ENCODE data around the gene FARSA. TPM values are rescaled to one million over a fixed set of nuclear protein-coding genes. Genes with fewer than 3 reads are reported as not detected.
"Not testable (repeated sequence)": the region's sequence is repeated elsewhere in the genome, so short reads cannot be mapped to it uniquely, and the experiment has no call there.

The FARSA gene
- polyA plus RNA-seq, 1 experiment = 33.6 TPM

- Histone ChIP-seq H3K27me3 (ENCODE audit: control insufficient read depth, insufficient read depth, low read length) (no peaks in the 10 kb centered on the region), H3K36me3 (ENCODE audit: control insufficient read depth, insufficient read depth, low read length) (peaks cover 46% of the 10 kb centered on the region), H3K4me3 (ENCODE audit: low read depth, low read length) (no peak overlapping the region)
- POLR2A ChIA-PET = no interaction called here
- TF ChIP-seq CTCF (IDR thresholded peaks at IDR 0.05; ENCODE audit: insufficient read depth, low read depth, low read length) = no peak
- CTCF ChIA-PET = interaction anchor here (5.6 kb wide), 1 partner anchor 12 kb away, joined by 76 read pairs; no protein-coding TSS in a partner anchor
- DNase-seq (ENCODE audit: low read depth) = no peak
Observed at GRCh38 chr19:12953138-12953798, 19.8 kb upstream of the FARSA start.

GRCh38 chr19:12952488-12953137 is 19.1 kb upstream of the FARSA start:
- H3K27me3 ChIP-seq (ENCODE audit: control insufficient read depth, insufficient read depth, low read length) = no peaks in the 10 kb centered on the region
- DNase-seq (ENCODE audit: low read depth) = no peak
- no peak overlapping the region for H3K4me3 ChIP-seq (ENCODE audit: low read depth, low read length)
- POLR2A ChIA-PET = no interaction called here
- no peak for TF ChIP-seq CTCF (IDR thresholded peaks at IDR 0.05; ENCODE audit: insufficient read depth, low read depth, low read length)
- CTCF ChIA-PET = interaction anchor here (5.6 kb wide), 1 partner anchor 12 kb away, joined by 76 read pairs; no protein-coding TSS in a partner anchor
- peaks cover 52% of the 10 kb centered on the region for H3K36me3 ChIP-seq (ENCODE audit: control insufficient read depth, insufficient read depth, low read length)

DNA sequence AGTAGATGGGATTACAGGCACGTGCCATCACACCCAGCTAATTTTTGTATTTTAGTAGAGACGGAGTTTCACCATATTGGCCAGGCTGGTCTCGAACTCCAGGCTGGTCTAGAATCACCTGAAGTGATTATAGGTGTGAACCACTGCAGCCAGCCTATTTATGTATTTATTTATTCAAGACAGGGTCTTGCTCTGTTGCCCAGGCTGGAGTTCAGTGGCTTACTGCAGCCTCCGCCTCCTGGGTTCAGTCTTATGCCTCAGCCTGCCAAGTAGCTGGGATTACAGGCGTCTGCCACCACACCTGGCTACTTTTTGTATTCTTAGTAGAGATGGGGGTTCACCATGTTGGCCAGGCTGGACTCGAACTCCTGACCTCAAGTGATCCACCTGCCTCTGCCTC is 18.5 kb upstream of the FARSA start:
- DNase-seq (ENCODE audit: low read depth); POLR2A ChIA-PET; H3K4me3 ChIP-seq (ENCODE audit: low read depth, low read length); H3K27me3 ChIP-seq (ENCODE audit: control insufficient read depth, insufficient read depth, low read length): not testable (repeated sequence)
- CTCF ChIA-PET = interaction anchor here (5.6 kb wide), 1 partner anchor 13 kb away, joined by 76 read pairs; no protein-coding TSS in a partner anchor
- peaks cover 53% of the 10 kb centered on the region for H3K36me3 ChIP-seq (ENCODE audit: control insufficient read depth, insufficient read depth, low read length)

DNA sequence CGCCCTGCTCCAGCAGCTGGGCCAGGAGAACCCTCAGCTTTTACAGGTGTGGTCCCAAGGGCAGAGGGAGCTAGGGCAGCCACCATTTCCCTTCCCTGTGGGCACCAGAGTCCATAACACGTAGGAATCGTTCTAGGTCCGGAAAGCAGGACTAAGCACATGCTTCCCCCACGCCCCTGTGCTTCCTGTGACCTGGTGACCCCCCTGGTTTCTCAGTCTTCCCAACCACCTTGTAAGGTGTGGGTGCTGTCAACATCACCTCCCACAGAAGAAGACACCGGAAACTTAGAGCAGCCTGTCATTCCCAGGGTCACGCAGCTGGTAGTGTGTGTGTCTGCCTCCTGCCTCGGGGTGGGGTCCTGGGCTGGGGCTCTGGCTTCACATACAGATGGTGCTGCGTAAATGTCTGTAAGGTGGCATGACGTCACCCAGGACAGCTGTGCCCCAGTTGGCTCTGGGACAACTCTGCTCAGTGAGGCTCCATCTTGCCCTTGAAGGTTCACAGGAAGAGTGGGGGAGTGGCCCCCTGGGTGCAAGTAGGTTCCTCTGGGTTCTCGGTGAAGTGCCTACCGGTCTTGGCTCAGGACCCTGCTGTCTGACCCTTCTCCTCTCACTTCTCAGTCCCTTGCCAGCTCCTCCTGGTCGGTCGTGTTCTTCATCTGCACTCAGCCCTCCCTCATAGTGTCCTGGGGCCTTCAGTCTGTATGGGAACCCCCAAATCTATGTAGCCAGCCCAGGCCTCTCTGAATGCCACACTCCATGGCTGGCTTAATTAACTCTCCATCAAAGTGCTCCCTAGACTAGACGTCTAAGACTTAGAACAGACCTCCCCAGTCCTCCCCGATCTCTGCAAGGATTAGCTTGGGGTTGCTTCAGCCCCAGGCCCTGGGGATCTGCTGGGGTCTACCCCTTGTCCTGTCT is 16.1 kb upstream of the FARSA start:
- CTCF ChIA-PET = interaction anchor here (5.8 kb wide), 1 partner anchor 16 kb away, joined by 28 read pairs; no protein-coding TSS in a partner anchor
- peaks cover 52% of the 10 kb centered on the region for H3K36me3 ChIP-seq (ENCODE audit: control insufficient read depth, insufficient read depth, low read length)
- POLR2A ChIA-PET = no interaction called here

More for the DNA sequence above, 16.1 kb upstream of the FARSA start:
- no peak overlapping the region for H3K4me3 ChIP-seq (ENCODE audit: low read depth, low read length)
- H3K27me3 ChIP-seq (ENCODE audit: control insufficient read depth, insufficient read depth, low read length) = no peaks in the 10 kb centered on the region
- DNase-seq (ENCODE audit: low read depth) = no peak
- TF ChIP-seq CTCF (IDR thresholded peaks at IDR 0.05; ENCODE audit: insufficient read depth, low read depth, low read length) = no peak

Measured in BJ (cell line).